Kidney glomerular epithelial cell (primary cell): ENCODE results near the gene TSPYL4.

ENCODE experiments used
- DNase-seq: peaks from one replicate; lab custom pipeline; 2025; lab: John Stamatoyannopoulos, UW

Gene TSPYL4

GRCh38 chr6:116221911-116222310 is 32.0 kb downstream of the TSPYL4 start:
- DNase-seq: no peak

GRCh38 chr6:116221067-116221466 is 32.8 kb downstream of the TSPYL4 start:
- DNase-seq: no peak

DNA sequence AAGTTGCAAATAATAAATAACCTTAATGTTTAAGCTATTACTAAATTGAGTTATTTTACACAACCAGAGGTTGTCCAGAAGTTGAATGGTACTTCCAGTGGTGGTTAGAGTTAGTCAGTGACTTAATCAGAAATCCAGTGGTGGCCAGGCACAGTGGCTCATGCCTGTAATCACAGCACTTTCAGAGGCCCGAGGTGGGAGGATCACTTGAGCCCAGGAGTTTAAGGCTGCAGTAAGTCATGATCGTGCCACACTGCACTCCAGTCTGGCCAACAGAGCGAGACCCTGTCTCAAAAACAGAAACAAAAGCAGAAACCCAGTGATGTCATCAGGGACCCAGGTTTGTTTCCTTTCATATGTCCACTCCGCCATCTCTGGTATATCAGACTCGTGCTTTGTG is 35.0 kb downstream of the TSPYL4 start:
- no peak for DNase-seq

DNA sequence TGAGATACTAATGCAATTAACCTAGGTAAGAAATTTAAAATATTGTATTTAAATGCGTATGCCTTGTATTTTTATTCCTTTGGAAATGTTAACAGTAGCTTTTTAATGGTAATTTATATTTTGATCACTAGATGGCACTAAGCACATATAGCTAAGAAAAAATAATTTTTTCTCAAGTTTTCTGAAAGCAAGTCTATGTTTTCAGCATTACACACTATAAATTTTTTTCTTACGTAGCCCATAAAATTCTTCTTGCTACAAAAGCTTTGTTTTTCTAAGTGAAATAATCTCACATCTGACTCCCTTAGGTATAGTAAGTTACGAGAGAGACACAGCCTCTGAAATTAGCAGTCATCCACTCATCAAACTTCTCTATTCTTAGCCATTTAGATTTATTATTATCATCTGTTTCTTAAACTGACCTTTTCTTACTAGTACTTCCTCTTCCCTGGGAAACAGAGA is 35.7 kb downstream of the TSPYL4 start:
- DNase-seq: peak; percentile 39

DNA sequence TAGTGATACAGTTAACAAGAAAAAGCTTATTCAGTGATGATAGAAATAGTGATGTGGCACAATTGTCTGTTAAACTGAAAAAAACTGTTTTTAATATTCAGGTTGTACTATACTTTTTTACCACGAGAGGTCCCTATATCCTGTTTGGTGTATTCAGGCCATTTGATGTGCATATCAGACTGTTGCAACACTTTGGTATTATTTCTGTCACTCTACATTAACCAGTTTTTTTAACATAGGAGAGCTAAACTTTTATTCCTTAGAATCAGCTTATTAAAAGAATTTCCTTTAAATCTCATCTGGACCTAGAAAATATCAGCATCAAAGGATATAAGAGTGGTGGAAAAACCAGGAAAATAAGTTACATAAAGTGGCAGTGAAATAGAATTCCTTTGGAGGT is 36.8 kb downstream of the TSPYL4 start:
- DNase-seq: peak; percentile 9

DNA sequence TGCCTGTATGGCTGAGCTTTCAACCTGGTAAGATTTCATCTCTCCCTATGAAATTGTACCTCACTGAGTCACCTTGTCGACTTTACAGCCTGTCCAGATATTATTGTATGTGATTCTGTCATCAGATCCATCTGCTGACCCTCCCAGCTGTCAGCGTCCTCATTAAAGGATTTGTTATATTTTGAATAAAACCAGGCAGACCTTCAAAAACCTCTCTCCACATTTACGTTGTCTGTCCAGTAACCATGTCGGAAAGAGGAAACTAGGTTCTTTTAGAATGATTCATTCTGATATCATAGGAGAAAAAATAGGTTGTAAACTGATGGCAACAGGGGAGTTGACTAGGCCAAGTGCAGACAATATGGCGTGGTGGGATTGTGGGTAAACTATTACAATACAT is 38.5 kb downstream of the TSPYL4 start:
- no peak for DNase-seq

GRCh38 chr6:116214681-116215080 is 39.2 kb downstream of the TSPYL4 start:
- no peak for DNase-seq

- DNase-seq: peak; percentile 73
Measured at GRCh38 chr6:116210750-116211425, 43.0 kb downstream of the TSPYL4 start.

DNA sequence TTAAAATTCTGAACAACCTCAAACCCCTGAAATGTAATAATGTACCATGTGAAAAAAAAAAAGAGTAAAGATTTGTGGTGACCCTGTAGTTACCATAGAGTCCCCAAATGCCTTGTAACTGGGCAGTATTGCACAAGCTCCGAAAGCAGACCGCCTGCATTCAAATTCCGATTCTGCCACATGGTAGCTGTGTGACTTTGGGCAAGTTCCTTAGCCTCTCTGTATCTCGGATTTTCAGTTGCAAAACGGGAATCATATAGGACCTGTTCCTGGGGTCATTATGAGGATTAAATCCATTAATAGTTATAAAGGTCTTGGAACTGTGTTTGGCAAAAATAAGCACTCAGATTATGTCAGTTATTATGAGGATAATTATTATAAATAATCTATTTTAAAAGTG is 43.6 kb downstream of the TSPYL4 start:
- DNase-seq: no peak

GRCh38 chr6:116208056-116208785 is 45.7 kb downstream of the TSPYL4 start:
- DNase-seq: no peak

- no peak for DNase-seq
Measured at GRCh38 chr6:116206231-116206903, 47.5 kb downstream of the TSPYL4 start.

DNA sequence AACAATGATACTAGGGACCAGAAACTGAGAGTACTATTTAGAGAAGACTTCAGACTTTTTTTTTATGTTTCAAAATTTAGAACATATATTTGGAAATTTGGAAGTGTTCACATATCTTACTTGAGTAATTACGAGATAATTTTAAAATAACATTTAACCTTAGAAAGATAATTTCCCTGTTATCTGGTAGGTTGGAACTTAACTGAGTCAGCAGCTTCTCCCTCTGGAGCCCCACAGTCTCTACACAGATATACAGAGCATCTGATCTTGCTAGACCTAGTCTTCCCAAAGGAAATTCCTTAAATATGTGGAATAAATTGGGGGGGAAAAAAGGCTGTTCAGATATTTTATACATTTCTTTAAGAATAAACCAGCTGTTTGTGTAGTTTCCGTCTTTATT is 48.6 kb downstream of the TSPYL4 start:
- no peak for DNase-seq

GRCh38 chr6:116201538-116201937 is 52.3 kb downstream of the TSPYL4 start:
- no peak for DNase-seq

GRCh38 chr6:116200619-116201249 is 53.1 kb downstream of the TSPYL4 start:
- no peak for DNase-seq
